Activated naive CD4-positive, alpha-beta T cell treated with anti-CD3 and anti-CD28 coated beads, Interleukin-2, amount 50 U/mL, for 16 hours (primary cell): ENCODE data around the gene ZCRB1.
A peak's percentile ranks its signal among the peaks of the same experiment; 100 is the strongest.

Source experiments
- DNase-seq: peaks from one replicate; pipeline ENCODE4 v3.0.0-alpha.2; 2020

Gene ZCRB1

DNA sequence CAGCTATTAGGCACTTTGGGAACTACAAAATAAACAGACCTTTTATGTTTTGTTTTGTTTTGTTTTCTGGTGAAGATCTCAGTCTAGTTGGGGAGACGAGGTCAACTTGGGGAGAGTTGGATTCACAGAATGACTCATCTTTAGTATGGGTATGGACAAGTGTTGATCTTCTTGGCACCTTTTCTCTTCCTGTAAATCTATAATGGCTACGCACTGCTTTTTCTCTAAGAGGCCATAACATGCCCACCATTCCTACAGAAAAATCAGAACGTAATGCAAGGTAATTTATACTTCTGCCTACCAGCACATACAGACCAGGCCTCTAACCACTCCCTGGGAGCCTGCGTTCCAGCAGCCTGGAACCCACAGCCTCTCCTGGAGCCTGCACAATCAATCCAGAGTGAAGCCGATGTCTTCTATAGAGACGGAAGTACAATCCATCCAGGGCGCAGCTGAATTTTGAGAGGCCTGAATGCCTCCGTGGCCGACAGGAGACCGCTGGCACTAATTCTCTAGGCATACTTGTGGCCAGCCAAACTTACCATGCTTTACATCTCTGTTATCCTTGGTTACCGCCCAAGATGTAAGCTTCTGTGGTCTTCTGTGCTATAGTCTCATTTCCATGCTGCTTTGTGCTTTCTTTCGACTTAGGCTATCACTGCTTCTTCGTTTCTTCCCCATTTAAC is 790 bp upstream of the ZCRB1 start:
- no peak for DNase-seq

DNA sequence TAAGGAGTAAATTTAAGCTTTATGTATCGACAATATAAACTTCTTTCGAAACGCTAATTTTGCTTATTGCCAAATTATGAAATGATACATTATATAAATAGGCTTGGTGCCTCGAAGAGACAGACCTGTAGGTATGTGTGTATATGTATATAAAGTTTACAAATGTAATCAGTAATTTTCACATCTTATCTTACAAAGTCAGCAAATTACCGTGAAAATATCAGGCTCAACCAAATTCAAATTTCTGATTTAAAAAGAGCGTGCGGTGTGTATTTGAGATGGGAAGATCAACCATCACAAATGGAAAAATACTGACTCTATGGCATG is 605 bp downstream of the ZCRB1 start:
- DNase-seq, result no peak

DNA sequence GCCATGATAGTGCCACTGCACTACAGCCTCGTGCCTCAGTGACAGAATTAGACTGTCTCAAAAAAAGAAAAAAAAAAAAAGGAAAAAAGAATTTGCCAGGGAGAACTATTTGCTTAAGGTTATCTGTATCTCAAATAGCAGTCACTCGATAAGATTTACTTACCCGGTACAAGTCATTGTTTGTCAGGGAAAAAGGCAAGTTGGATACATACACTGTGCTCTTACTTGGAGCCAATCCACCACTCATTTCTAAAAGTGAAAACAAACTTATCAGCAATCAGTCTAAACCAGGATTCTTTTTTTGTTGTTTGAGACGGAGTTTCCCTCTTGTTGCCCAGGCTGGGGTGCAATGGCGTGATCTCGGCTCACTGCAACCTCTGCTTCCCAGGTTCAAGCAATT is 2.0 kb downstream of the ZCRB1 start:
- DNase-seq, result no peak

DNA sequence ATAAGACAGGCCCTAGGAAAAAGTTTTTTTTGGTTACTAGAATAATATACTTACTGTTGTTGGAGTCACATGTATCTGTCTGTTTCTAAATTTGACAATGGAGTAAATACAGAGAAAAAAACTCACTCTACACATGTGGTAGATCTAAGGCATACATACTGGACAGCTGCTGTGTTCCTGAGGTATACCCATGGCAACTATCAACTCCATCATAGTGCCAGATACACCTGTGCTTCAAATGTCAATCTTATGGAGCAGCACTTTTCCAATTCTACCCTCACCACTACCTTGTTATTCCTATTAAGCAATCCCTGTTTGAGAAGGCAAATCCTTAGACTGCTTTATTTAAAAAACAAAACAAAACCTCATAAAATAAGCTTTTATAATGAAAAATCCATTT is 3.3 kb downstream of the ZCRB1 start:
- DNase-seq, result no peak

DNA sequence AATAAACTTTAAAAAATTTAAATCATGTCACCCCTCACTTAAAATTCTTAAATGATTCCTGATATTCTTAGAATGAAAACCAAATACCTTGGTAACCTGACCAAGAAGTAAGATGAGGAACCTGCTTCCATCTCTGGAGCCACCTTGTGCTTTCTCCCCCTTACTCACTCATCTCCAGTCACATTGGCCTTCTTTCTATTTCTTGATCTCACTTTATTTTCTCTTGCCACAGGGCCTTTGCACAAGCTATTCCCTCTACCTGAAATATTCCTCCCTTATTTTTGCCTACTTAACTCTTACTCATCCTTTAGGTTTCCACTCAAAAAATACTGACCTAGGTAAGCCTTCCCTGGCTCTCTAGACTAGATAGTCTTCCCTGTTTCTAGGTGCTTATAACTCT is 5.1 kb downstream of the ZCRB1 start:
- no peak for DNase-seq

DNA sequence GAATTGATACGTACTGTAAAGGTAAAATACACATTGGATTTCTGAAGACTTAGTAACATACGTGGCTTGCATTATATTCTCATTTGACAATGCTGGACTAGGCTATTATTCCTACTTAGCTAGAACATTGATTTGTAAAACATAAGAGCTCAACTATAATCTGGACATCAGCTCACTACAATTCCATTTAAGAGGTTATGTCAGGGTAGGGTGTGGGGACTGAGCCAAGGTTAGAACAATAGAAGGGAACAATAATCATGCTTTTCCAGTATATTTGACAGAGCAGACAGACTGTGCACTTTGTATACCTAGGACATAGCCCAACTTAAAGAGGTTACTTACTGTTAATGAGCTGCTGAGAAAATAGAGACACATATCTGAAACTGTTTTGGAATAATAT is 10.8 kb downstream of the ZCRB1 start:
- no peak for DNase-seq

DNA sequence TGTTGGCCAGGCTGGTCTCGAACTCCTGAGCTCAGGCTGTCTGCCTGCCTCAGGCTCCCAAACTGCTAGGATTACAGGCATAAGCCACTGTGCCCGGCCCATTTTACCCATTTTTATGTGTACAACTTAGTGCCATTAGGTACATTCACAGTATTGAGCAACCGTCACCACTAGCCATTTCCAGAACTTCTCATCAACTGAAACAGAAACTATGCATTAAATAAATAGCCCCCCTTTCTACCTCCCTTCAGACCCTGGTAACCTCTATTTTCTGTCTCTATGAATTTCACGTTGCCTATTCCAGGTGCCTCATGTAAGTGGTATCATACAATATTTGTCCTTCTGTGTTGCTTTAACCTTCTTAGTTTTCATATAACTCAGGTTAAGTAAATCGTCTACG is 15.9 kb downstream of the ZCRB1 start:
- DNase-seq, result no peak

DNA sequence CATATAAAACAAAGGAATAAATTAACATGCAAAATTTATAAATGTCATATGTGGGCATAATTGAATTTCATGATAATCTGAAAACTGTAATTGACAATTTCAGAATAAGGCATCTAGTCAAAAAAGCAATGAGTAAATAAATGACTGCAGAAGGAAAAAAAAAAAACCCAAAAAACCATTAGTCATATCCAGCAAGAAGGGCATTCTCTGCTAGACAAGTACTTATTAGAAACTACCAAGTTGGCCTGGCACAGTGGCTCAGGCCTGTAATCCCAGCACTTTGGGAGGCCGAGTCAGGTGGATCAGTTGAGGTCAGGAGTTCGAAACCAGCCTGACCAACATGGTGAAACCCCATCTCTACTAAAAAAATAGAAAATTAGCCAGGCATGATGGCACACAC is 17.5 kb downstream of the ZCRB1 start:
- no peak for DNase-seq

DNA sequence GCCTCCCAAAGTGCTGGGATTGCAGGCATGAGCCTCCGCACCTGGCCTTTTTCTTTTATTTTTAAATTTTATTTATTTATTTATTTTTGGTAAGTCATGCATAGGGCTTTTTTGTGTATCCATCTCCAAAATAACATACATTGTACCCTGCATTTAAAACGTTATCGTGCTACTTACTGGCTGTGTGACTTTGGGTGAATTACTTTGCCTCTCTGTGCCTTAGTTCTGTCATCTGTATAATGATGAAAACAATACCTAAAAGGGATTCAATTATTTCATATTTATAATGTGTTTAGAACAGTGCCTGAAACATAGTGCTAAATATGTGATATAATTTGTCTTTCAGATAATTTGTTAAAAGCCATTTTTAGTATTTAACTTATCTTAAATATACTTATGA is 19.6 kb downstream of the ZCRB1 start:
- DNase-seq, result no peak

DNA sequence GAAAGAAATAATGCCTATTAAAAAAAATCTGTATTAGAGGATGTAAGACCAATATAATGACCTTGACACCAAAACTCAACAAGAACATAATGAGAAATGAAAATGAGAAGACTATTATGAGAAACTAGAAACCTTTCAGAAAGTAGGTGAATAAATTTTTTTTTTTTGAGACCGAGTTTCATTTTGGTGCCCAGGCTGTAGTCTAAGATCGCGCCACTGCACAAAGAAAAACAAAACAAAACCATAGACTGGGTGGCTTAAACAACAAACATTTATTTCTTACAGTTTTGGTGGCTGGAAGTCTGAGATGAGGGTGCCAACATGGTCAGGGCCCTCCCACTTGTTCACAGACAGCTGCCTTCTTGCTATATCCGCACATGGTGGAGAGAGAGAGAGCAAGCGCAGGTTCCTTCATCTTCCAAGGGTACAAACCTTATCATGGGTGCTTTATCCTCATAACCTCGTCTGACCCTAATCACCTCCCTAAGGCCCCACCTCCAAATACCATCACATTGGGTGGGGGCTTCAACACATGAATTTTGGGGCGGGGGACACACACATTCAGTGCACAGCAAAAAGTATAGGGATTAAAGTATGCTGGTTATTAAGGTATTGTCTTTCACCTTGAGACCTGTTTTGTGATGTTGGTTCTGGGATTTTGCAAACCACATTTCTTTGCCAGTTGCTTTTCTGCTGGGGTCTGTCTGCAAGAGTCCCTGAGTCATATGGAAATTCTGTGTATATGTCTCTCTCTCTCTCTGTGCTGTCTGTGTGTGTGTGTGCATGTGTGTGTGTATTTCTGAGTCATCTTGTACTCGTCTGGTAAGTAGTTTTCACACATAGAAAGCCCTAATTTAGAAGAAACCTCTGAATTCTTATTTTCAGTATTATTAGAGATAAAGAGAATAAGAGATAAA is 26.2 kb downstream of the ZCRB1 start:
- DNase-seq, result peak; percentile 69

DNA sequence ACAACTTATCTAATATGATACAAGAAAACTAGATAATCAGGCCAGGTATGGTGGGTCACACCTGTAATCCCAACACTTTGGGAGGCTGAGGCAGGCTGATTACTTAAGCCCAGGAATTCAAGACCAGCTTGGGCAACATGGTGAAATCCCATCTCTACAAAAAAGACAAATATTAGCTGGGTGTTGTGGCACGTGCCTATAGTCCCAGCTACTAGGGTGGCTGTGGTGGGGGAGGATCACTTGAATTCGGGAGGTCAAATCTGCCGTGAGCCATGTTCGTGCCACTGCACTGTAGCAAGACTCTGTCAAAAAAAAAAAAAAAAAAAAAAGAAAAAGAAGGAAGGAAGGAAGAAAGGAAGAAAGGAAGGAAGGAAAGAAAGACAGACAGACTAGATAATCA is 27.0 kb downstream of the ZCRB1 start:
- no peak for DNase-seq

DNA sequence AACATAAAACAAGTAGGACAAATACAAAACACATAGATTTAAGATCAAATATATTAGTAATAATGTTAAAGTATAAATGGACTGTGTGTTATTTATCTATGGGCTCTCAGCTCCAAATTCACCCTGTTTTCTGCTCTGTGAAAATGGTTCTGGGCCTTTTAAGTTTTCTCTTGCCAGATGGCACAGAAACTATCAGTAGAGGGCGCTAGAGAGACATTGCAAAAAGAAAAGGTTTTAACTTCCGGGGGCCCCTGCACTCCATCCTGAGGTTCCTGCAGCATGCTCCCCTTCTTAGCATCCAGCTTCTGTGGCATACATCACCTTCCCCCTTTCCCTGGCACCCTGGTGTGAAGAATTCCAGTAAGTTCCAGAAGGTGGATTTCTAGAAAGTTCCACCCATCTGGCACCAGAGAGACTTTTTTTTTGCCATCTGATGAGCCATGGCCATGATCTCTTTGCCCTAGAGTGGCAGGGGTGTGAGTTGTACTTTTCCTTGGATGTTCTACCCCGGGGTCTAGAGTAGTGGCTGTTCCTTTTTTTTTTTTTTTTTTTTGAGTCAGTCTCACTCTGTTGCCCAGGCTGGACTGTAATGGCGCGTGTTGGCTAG is 29.3 kb downstream of the ZCRB1 start:
- DNase-seq, result no peak

DNA sequence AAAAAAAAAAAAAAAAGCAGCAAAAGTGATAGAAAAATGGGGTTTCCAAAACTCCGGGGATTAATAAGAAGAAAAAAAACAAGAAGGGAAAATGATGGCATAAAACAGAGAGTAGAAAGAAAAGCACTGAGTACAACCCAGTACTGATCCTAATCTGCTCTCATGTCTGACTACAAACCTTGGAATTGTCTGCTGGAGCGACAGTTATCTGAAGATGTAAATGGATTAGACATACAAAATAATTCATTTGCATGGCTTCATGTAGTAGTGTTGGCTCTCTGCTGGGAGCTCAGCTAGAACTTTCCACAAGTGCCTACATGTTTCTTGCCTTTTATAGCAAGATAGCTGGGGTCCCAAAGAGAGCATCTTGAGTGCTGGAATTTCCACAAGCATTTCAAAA is 34.2 kb downstream of the ZCRB1 start:
- no peak for DNase-seq

DNA sequence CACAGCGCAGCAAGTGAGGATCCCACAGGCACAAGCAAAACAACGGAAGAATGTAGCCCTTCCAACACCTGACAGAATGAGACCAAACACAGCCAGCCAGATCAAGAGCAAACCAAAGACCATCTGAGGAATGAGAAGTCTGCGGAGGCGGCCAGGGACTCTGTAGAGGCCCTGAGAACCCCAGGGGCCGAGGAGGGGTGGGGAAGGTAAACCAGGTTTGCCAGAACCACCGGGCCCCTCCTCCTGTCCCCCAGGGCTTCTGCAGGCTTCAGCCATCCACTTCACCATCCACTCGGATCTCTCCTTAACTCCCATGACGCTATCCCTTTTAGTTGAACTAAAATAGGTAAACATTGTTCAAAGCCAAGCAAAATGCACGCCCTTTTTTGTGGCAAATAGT is 37.4 kb downstream of the ZCRB1 start:
- DNase-seq, result no peak

DNA sequence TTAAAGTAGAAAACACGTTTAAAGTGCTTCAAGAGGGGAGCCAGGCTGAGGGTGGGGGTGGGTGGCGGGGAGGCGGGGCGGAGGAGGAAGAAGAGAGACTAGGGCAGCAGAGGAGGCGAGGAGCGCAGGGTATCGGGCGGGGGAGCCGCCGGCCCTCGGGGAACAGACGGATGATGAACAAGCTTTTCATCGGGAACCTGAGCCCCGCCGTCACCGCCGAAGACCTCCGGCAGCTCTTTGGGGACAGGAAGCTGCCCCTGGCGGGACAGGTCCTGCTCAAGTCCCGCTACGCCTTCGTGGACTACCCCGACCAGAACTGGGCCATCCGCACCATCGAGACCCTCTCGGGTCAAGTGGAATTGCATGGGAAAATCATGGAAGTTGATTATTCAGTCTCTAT is 39.2 kb downstream of the ZCRB1 start:
- DNase-seq, result no peak

DNA sequence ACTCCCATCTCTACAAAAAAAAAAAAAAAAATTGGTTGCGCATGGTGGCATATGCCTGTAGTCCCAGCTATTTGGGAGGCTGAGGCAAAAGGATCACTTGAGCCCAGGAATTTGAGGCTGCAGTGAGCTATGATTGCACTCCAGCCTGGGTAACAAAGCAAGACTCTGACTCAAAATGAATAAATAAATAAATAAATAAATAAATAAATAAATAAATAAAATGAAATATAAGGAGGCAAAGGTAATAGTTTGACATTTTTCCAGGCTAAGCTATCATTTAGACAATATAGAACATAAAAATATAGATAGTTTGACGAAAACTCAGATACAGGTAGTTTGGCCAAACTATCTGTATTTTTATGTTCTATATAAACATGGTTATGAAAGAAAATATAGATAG is 40.5 kb downstream of the ZCRB1 start:
- no peak for DNase-seq

DNA sequence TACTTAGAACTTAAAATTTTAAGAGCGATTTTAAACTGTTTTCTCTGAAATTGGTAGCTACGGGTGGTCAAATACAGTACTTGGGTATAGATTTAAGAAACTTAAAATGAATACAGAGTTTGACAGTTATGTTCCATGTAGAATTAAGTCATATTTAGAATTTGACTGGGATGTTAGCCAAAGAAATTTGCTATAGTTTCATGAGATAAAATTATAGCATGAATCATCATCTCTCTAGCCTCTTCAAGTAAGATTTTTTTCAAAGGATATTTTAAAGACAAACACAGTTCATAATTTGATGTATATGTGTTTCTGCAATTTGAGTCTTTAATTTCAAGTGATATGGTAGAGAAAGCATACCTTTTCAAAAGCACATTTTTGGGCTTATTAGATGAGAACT is 41.0 kb downstream of the ZCRB1 start:
- no peak for DNase-seq

DNA sequence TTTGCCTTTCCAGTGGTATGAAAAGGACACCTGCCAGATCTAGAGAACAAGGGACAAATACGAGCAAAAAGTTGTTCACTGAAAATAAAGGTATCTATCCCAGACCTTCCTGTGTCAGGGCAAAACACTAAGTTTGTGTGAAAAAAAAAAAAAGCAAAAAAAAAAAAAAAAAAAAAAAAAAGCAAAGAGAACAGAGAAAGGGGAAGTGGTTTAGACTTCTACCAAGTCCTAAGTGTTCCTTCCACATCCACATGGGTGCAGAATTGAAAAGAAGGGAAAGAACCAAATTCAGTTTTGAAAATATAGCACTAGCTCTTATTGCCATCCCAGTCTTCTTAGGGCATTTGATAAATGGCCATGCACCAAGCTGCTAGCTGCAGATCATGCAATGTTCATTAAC is 41.7 kb downstream of the ZCRB1 start:
- no peak for DNase-seq

DNA sequence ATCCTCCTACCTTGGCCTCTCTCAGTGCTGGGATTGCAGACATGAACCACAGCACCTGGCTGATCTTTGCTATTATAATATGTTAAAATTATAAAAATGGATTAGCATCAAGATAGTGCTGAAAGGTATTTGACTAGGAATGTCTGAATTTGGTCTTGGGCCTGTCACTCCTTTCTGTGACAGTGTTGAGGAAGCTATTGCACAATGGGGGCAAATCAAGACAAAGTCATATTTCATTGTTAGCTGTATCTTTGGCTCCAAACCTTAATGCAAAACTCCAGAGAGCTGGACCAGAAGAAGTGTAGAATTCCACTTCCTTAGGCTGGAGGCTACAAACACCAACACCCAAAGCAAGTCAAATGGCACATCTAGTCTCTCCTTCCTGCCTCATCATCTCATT is 42.2 kb downstream of the ZCRB1 start:
- DNase-seq, result no peak

DNA sequence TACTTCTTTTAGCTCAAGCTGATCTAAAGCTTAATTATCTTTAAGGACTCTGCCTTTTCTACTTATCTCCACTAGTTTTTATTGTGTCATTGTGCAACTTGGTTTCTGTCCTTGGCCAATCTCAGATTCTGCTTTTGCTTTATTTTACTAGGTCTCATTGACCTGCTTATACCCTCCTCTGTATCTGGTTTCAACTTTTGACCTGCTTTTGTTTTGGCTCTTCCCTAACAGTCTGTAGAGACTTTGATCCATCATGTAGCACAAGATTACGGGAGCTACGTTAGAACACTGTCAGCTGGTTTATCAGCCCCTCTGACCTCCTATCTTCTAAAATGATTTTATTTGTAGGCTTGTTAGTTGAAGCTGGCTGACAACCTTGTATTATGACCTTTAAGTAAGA is 43.6 kb downstream of the ZCRB1 start:
- no peak for DNase-seq

DNA sequence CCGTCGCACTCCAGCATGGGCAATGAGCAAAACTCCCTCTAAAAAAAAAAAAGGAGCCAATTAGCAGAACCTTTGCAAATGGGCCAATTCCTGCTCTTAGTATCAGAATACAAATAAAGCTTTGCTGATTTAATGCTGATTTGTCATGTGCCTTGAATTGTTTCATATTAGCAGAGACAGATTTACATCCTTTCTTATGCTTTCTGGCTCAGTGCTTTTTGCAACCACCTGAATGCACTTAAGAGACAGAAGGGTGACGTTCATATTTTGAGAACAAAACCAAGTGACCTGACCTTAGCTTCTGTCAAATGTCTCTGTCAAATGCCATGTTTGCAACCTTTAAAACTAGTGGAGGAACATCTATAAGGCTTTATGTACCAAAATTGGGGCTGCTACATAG is 44.0 kb downstream of the ZCRB1 start:
- DNase-seq, result no peak

DNA sequence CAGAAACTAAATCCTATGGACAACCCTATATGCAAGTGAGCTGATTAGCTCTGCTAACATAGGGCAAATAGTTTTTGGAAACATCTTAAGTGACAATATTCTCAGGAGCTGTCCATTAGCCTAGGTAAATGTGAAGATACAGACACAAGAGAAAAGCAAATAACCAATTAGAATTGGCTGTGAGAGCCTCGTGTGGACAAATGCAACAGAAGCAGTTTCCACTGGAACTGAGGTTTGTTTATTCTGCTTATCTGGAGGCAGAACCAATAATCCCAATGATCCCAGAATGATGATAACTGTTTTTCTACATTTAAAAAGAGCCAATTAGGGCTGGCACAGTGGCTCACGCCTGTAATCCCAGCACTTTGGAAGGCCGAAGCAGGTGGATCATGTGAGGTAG is 44.6 kb downstream of the ZCRB1 start:
- no peak for DNase-seq

DNA sequence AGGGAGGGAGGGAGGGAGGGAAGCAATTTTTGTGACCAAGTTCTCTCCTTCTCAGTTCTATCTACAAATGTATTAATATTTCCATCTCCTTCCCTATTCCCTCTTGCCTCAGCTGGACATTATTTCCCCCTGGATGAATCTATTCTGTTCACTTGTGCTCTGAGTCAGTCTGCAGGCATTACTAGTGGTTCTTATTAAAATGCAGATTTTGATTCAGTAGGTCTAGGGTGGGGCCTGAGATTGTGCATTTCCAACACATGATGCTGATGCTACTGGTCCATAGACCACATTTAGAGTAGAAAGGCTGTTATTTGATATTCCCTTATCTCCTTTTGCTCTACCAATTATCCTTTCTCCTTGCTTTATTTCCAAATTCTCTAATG is 47.8 kb downstream of the ZCRB1 start:
- no peak for DNase-seq

DNA sequence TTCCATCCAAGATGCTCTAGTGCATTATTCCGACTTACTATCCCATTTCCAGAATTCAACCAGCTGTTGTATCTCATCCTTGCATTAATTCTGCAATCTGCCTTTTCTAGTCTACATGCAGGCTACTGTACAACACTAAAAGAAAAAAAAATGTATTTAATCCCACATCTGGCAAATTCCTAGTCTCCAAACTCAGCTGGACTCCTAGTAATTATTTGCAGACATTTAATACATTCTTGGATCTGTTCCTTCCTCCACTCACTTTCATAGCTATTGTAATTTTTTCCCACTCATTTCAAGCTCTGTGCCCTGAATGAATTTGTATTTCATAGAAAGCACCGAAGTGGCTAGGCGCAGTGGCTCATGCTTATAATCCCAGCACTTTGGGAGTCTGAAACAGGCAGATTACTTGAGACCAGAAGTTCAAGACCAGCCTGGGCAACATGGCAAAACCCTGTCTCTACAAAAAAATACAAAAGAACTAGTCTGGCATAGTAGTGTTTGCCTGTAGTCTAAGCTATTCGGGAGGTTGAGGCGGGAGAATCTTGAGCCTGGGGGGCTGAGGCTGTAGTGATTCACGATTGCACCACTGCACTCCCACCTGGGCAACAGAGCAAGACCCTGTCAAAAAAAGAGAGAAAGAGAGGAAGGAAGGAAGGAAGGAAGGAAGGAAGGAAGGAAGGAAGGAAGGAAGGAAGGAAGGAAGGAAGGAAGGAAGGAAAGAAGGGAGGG is 48.3 kb downstream of the ZCRB1 start:
- DNase-seq, result no peak
